ENCODE measurements around the gene HELB. TPM values are rescaled to one million over a fixed set of nuclear protein-coding genes. Genes with fewer than 3 reads are reported as not detected.

The HELB gene
- total and polyA plus RNA-seq, 2 of the 4 experiments (the other 2 are of a cell fraction), result 0.72 to 2.9 TPM

DNA sequence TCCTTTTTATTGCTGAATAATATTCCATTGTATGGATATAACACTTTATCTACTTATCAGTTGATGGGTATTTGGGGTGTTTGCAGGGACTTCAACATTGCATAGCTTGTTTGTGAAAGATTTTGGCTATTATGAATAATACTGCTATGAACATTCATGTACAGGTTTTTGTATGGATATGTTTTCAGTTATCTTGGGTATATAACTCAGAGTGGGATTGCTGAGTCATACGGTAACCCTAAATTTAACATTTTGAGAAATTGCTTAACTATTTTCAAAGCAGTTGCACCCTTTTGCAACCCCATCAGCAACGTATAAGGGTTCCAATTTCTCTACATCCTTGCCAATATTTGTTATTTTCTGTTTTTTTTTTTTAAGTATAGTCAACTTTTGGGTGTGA, 27.3 kb upstream of the HELB start:
- BruUV-seq (replicated peaks), result no TSS peak
- no peak overlapping the region for H4K8ac ChIP-seq (ENCODE audit: low read depth in 2 of 2, low read length in 2 of 2)

More for the DNA sequence above, 27.3 kb upstream of the HELB start:
- ChIA-PET POLR2A (ENCODE audit: unreplicated experiment) (no interaction called here), CTCF (interaction anchor here (1.2 kb wide), 1 partner anchor 11 kb away, joined by 7 read pairs; no protein-coding TSS in a partner anchor)
- Histone ChIP-seq H2AFZ (replicated peaks; ENCODE audit: low read length, poor library complexity) (no peak overlapping the region), H3K23ac (ENCODE audit: low read depth, low read length) (no peak overlapping the region), H4K20me1 (ENCODE audit: insufficient read depth, low read length) (no peaks in the 10 kb centered on the region), H4K91ac (ENCODE audit: insufficient read depth, low read depth, low read length) (no peak overlapping the region), H2BK120ac (ENCODE audit: low read depth, low read length) (no peak overlapping the region), H3K4ac (ENCODE audit: low read depth, low read length) (no peak overlapping the region), H3K9me1 (ENCODE audit: insufficient read depth, low read length) (no peaks in the 10 kb centered on the region), H4K5ac (ENCODE audit: low read depth, low read length) (no peak overlapping the region), H2BK20ac (ENCODE audit: low read depth, low read length) (no peak overlapping the region), H3K36me3 (ENCODE audit: control insufficient read depth, insufficient read depth, low read length) (no peaks in the 10 kb centered on the region), H2BK15ac (ENCODE audit: low read depth, low read length) (no peak overlapping the region), H2BK5ac (ENCODE audit: low read depth, low read length, poor library complexity, severe bottlenecking) (no peak overlapping the region), H3K9me3 (ENCODE audit: control insufficient read depth, insufficient read depth, low read length) (no peaks in the 10 kb centered on the region), H3K4me2 (ENCODE audit: low read depth, low read length) (no peak overlapping the region), H3K56ac (ENCODE audit: extremely low read depth, insufficient read depth, low read length) (no peak overlapping the region), H3K4me3 (ENCODE audit: insufficient read depth, low read depth, low read length) (no peak overlapping the region), H3K79me1 (ENCODE audit: low read depth in 1 of 2, low read length in 2 of 2) (no peaks in the 10 kb centered on the region), H3K18ac (ENCODE audit: low read depth, low read length) (no peak overlapping the region), H3K27me3 (ENCODE audit: control insufficient read depth, insufficient read depth, low read length) (peaks cover 15% of the 10 kb centered on the region), H3K4me1 (ENCODE audit: control insufficient read depth, insufficient read depth, low read length) (no peaks in the 10 kb centered on the region), H3K14ac (replicated peaks; ENCODE audit: low read depth, low read length) (no peak overlapping the region), H3K9ac (ENCODE audit: low read depth, low read length) (no peak overlapping the region), H3K27ac (ENCODE audit: insufficient read depth, low read length) (no peak overlapping the region), H2AK9ac (replicated peaks; ENCODE audit: low read depth, low read length, poor library complexity) (no peak overlapping the region), H2AK5ac (ENCODE audit: low read depth, low read length) (no peak overlapping the region)
- no peak for DNase-seq
- no peak for ATAC-seq (ENCODE audit: low read depth)
- WGBS, 2 experiments (ENCODE audit: extremely low coverage in 2 of 2, insufficient read length in 1 of 2), result no CpG with 5 or more reads among the region's 2 CpGs
- in situ Hi-C loops (cut with MboI; ENCODE audit: low sequenced_read_pairs), result loop anchor here (10.0 kb wide), 2 partner anchors 130 to 440 kb away; no protein-coding TSS in a partner anchor
- dilution Hi-C loops (cut with HindIII; ENCODE audit: low sequenced_read_pairs, unreplicated experiment), result no loop called here
- TF ChIP-seq MXI1 (IDR thresholded peaks at IDR 0.05; ENCODE audit: borderline replicate concordance, low read depth, low read length), result no peak
- TF ChIP-seq USF2 (IDR thresholded peaks at IDR 0.05; ENCODE audit: low read depth, low read length), result no peak
- TF ChIP-seq CHD1 (IDR thresholded peaks at IDR 0.05; ENCODE audit: low read depth, low read length), result no peak
- no peak for TF ChIP-seq RFX5 (IDR thresholded peaks at IDR 0.05; ENCODE audit: low read depth, low read length)
- no peak for TF ChIP-seq NFE2L2 (IDR thresholded peaks at IDR 0.05; ENCODE audit: low read depth, low read length)
- TF ChIP-seq MAFK (IDR thresholded peaks at IDR 0.05; ENCODE audit: low read depth, low read length), result no peak
- no peak for TF ChIP-seq POLR2A (IDR thresholded peaks at IDR 0.05; ENCODE audit: low read depth, low read length)
- TF ChIP-seq RCOR1 (IDR thresholded peaks at IDR 0.05; ENCODE audit: insufficient replicate concordance, low read length), result no peak
- intact Hi-C loops (cut with micrococcal nuclease), result no loop called here
